ENCODE results near the gene CFLAR. TPM values are rescaled to one million over a fixed set of nuclear protein-coding genes. Genes with fewer than 3 reads are reported as not detected.

Gene CFLAR
- total and polyA plus RNA-seq, 2 of the 4 experiments (the other 2 are of a cell fraction) = 29.2 to 59.9 TPM

GRCh38 chr2:201109186-201109585, 6.8 kb upstream of the CFLAR start:
- H3K4ac ChIP-seq (ENCODE audit: low read depth, low read length) = no peak overlapping the region
- no peak overlapping the region for H2AFZ ChIP-seq (replicated peaks; ENCODE audit: low read length, poor library complexity)
- dilution Hi-C loops (cut with HindIII; ENCODE audit: low sequenced_read_pairs, unreplicated experiment) (no loop called here), intact Hi-C loops (cut with micrococcal nuclease) (no loop called here), in situ Hi-C loops (cut with MboI; ENCODE audit: low sequenced_read_pairs) (no loop called here)
- no peak overlapping the region for H3K18ac ChIP-seq (ENCODE audit: low read depth, low read length)
- H2BK120ac ChIP-seq (ENCODE audit: low read depth, low read length) = no peak overlapping the region
- H3K56ac ChIP-seq (ENCODE audit: extremely low read depth, insufficient read depth, low read length) = no peak overlapping the region
- H2BK5ac ChIP-seq (ENCODE audit: low read depth, low read length, poor library complexity, severe bottlenecking) = no peak overlapping the region
- ATAC-seq (ENCODE audit: low read depth) = no peak
- CTCF ChIA-PET = no interaction called here
- POLR2A ChIA-PET (ENCODE audit: unreplicated experiment) = no interaction called here
- no peaks in the 10 kb centered on the region for H3K27me3 ChIP-seq (ENCODE audit: control insufficient read depth, insufficient read depth, low read length)
- H3K79me1 ChIP-seq (ENCODE audit: low read depth in 1 of 2, low read length in 2 of 2) = peaks cover 0 to 6% of the 10 kb centered on the region in 2 experiments; a peak in 1 of 4 replicates
- no peak overlapping the region for H4K91ac ChIP-seq (ENCODE audit: insufficient read depth, low read depth, low read length)
- H4K20me1 ChIP-seq (ENCODE audit: insufficient read depth, low read length) = no peaks in the 10 kb centered on the region
- WGBS, 2 experiments (ENCODE audit: extremely low coverage in 2 of 2, insufficient read length in 1 of 2) = 100% methylated on average over 1 of the region's 4 CpGs; no CpG with 5 or more reads in 1 of the 2 experiments
- no peaks in the 10 kb centered on the region for H3K9me3 ChIP-seq (ENCODE audit: control insufficient read depth, insufficient read depth, low read length)
- H3K9ac ChIP-seq (ENCODE audit: low read depth, low read length) = no peak overlapping the region
- TF ChIP-seq FOS (IDR thresholded peaks at IDR 0.05; ENCODE audit: low read depth, low read length) = no peak
- TF ChIP-seq RFX5 (IDR thresholded peaks at IDR 0.05; ENCODE audit: low read depth, low read length) = no peak
- no peak for TF ChIP-seq RCOR1 (IDR thresholded peaks at IDR 0.05; ENCODE audit: insufficient replicate concordance, low read length)
- TF ChIP-seq RAD21 (IDR thresholded peaks at IDR 0.05; ENCODE audit: low read length) = no peak
- TF ChIP-seq MAFK (IDR thresholded peaks at IDR 0.05; ENCODE audit: low read depth, low read length) = no peak
- no peak for TF ChIP-seq BHLHE40 (IDR thresholded peaks at IDR 0.05; ENCODE audit: low read depth, low read length)
- TF ChIP-seq CTCF (conservative IDR thresholded peaks at IDR 0.05; ENCODE audit: low read depth, low read length) = no peak
- no peak for TF ChIP-seq CHD1 (IDR thresholded peaks at IDR 0.05; ENCODE audit: low read depth, low read length)
- no peak for TF ChIP-seq USF2 (IDR thresholded peaks at IDR 0.05; ENCODE audit: low read depth, low read length)
- no peak for TF ChIP-seq NFE2L2 (IDR thresholded peaks at IDR 0.05; ENCODE audit: low read depth, low read length)
- TF ChIP-seq POLR2A (IDR thresholded peaks at IDR 0.05; ENCODE audit: low read depth, low read length) = no peak
- no peak for TF ChIP-seq MXI1 (IDR thresholded peaks at IDR 0.05; ENCODE audit: borderline replicate concordance, low read depth, low read length)
- H3K4me3 ChIP-seq (ENCODE audit: insufficient read depth, low read depth, low read length) = no peak overlapping the region
- no peaks in the 10 kb centered on the region for H3K36me3 ChIP-seq (ENCODE audit: control insufficient read depth, insufficient read depth, low read length)
- no peak overlapping the region for H3K27ac ChIP-seq (ENCODE audit: insufficient read depth, low read length)
- H4K5ac ChIP-seq (ENCODE audit: low read depth, low read length) = no peak overlapping the region
- no TSS peak for BruUV-seq (replicated peaks)
- H4K8ac ChIP-seq (ENCODE audit: low read depth in 2 of 2, low read length in 2 of 2) = no peak overlapping the region
- no peak overlapping the region for H2AK9ac ChIP-seq (replicated peaks; ENCODE audit: low read depth, low read length, poor library complexity)
- H2BK20ac ChIP-seq (ENCODE audit: low read depth, low read length) = no peak overlapping the region
- no peak overlapping the region for H2BK15ac ChIP-seq (ENCODE audit: low read depth, low read length)
- H3K4me2 ChIP-seq (ENCODE audit: low read depth, low read length) = no peak overlapping the region
- DNase-seq = no peak
- H3K4me1 ChIP-seq (ENCODE audit: control insufficient read depth, insufficient read depth, low read length) = no peaks in the 10 kb centered on the region
- no peak overlapping the region for H2AK5ac ChIP-seq (ENCODE audit: low read depth, low read length)
- H3K14ac ChIP-seq (replicated peaks; ENCODE audit: low read depth, low read length) = no peak overlapping the region
- no peak overlapping the region for H3K23ac ChIP-seq (ENCODE audit: low read depth, low read length)
- peaks cover 4% of the 10 kb centered on the region for H3K9me1 ChIP-seq (ENCODE audit: insufficient read depth, low read length)

All from IMR-90 (cell line).